NCI-H187 (cell line): ENCODE data around the gene TSGA10IP.

Experiments used
- DNase-seq, 2 experiments: peaks; one replicate each; lab custom pipeline; 2025; lab: John Stamatoyannopoulos, UW

TSGA10IP gene

DNA sequence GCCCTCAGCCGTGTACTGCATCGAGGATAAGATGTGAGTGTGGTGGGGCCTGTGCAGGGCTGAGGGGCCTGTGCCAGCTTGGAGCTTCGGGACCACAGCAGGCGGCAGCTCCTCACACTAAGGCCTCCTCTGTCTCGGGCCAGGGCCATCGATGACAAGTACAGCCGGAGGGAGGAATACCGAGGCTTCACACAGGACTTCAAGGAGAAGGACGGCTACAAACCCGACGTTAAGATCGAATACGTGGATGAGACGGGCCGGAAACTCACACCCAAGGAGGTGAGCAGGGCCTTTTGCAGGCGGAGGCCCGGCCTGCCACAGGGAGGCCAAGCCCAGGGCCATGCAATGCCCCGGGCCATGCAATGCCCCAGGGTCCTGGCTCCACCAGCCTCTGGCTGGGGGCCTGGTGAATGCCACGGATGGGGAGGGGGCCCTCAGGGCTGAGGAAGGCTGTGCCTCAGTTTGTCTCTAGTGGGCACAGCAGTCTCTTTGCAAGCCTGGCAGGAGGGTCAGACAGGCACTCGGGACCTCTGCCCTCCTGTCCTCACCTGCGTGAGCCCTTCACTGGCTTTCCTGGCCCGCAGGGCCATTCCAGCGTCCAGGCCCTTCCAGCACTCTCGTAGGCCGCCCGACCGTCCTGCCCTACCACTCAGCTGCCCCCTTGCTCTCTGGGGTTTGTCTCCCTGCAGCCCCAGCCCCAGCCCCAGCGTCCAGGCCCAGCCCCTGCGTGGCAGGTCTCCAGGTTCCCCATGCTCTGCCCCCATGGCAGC, 32.5 kb downstream of the TSGA10IP start:
- DNase-seq: no peak

DNA sequence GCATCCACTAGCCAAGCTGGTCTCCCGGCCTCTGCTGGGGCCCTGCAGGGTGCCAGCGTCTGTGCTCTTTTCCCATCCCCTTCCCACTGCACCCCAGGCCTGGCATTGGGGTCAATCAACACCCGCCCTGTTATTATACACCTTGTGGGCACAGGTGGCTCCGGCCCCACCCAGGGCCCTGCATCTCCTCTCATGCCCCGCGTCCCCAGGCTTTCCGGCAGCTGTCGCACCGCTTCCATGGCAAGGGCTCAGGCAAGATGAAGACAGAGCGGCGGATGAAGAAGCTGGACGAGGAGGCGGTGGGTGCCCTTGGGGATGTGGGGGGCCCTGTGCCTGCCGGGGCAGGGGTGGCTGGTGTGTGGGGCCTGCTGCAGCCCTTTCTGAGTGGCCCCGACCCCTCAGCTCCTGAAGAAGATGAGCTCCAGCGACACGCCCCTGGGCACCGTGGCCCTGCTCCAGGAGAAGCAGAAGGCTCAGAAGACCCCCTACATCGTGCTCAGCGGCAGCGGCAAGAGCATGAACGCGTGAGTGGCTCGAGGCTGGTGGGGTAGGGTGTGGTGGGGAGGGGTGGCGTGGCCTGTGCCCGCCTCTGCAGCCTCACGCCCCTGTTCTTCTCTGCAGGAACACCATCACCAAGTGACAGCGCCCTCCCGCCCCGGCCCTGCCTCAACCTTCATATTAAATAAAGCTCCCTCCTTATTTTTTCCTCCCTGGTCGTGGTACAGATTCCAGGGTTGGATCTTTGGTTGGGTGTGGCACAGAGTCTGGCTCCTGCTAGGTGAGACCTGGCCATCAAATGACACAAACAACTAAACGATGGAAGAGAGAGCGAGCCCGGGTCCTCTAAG, 33.3 kb downstream of the TSGA10IP start:
- no peak for DNase-seq

DNA sequence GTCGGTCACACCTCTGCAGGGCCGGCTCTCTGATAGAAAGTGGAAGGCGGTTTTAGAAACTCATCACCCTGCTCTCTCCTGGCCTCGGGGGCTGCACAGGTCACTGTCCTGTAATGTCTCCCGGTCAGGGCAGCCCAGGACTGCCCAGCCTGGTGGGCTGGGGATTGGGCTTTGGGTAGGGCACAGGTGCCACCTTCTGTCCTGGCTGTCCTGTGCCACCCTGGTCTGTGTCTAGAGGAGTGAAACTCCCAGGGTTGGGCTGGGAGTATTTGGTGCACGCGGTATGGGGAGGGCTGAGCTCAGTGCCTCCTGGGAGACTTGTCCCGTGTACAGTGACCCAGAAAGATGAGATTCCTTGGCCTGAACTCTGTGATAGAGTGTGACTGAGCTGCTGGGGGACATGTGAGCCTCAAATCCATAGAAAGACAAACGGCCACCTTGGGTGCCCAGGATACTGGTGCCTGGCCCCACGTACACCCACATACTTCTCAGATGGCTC, 34.0 kb downstream of the TSGA10IP start:
- no peak for DNase-seq

- no peak for DNase-seq
Observed at GRCh38 chr11:65981101-65981740, 35.9 kb downstream of the TSGA10IP start.

GRCh38 chr11:65981972-65982823, 36.9 kb downstream of the TSGA10IP start:
- no peak for DNase-seq

- no peak for DNase-seq
Observed at GRCh38 chr11:65982824-65983588, 37.7 kb downstream of the TSGA10IP start.

DNA sequence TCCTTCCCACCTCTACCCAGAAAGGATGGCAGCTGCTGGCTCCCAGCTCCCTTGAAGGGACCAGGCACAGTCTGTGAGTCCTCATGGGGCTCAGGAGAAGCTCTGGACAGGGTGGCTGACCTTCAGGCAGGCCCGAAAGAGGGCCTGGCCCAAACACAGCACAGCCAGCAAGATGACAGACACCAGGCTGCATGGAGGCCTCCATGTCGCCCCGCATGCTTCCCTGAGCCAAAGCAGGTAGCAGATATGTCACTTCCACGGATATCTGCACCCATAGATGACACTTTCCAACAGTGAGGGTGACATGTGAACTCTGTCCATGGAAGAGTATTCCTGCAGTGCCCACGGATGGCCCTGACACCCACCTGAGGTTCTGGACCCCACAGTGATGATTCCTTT, 38.3 kb downstream of the TSGA10IP start:
- DNase-seq: no peak

GRCh38 chr11:65987336-65987735, 42.1 kb downstream of the TSGA10IP start:
- DNase-seq: no peak

GRCh38 chr11:65988791-65989592, 43.7 kb downstream of the TSGA10IP start:
- DNase-seq: peak; percentile 73 to 79

DNA sequence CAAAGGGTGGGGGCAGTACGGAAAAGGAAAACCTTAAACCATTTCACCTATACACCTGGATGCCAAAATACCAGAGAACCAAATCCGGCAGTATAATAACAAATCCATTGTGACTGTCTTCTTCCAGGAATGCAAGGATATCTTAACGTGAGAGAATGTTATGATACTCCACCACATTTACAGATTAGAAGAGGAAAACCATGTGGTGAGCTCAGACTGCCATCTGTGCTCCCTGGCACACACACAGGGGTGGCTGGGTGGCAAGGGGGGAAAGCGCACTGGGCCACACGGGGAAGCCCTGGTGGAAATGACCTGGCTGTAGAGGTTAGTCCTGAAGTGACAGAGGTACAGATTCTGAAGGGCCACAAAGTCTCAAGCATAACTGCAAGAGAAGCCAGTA, 46.8 kb downstream of the TSGA10IP start:
- no peak for DNase-seq

DNA sequence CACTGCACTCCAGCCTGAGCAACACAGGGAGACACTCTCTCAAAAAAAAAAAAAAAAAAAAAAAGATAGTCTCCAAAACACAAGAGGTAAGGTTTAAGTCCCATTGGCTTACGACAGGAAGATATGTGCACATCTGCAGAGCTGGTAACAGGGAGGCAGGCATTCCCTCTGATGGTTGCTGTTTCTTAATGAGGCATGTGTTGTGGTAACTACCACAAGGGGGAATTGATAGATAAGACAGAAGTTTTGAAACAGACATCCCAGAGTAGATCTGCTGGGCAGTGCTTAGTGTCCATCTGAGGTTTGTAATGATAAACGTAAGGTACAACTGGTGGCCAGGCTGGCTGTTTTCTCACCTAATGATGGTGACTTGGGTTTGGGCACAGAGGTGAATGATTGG, 52.0 kb downstream of the TSGA10IP start:
- no peak for DNase-seq

GRCh38 chr11:66001942-66002647, 56.8 kb downstream of the TSGA10IP start, which contains the start of the genes BANF1 and EIF1AD:
Gene BANF1, plus strand, starts transcription at chr11:66002503. Its CDS starts 748 bp downstream, at chr11:66003251.
Gene EIF1AD, minus strand, starts transcription at chr11:66002157. Its CDS starts 1,768 bp downstream, at chr11:66000389.
- peak; percentile 83 to 92 for DNase-seq

GRCh38 chr11:66002648-66003225, 57.5 kb downstream of the TSGA10IP start:
- DNase-seq: peak in 1 of 2 experiments; percentile 51

DNA sequence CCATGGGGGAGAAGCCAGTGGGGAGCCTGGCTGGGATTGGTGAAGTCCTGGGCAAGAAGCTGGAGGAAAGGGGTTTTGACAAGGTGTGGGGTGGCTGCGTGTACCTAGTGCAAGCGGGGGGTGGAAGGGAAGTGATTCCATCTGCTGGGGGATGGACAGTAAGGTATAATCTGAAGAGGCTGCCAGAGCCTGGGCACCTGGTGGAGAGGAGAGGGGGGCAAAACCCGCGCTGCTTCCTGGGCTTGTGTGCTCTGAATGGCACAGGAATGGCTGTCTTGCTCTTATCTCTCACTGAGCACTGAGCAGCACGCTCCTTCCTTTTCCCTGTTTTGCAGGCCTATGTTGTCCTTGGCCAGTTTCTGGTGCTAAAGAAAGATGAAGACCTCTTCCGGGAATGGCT, 58.0 kb downstream of the TSGA10IP start:
- DNase-seq: no peak

GRCh38 chr11:66004186-66004585, 58.9 kb downstream of the TSGA10IP start:
- DNase-seq: no peak

GRCh38 chr11:66006134-66006890, 61.0 kb downstream of the TSGA10IP start:
- no peak for DNase-seq

DNA sequence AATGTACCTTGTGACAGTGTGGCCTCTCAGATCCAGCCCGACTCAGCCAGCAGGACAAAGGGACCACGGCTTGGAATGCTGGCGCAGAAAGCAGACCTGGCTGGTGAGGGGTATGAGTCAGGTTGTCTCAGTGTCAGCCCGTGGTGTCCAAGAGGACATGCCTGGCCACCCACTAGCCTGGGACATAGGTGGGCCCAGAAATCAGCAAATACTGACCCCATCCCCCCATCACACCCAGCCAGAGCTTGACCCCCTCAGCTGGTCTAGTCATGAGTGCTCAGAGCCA, 61.6 kb downstream of the TSGA10IP start:
- DNase-seq: no peak

DNA sequence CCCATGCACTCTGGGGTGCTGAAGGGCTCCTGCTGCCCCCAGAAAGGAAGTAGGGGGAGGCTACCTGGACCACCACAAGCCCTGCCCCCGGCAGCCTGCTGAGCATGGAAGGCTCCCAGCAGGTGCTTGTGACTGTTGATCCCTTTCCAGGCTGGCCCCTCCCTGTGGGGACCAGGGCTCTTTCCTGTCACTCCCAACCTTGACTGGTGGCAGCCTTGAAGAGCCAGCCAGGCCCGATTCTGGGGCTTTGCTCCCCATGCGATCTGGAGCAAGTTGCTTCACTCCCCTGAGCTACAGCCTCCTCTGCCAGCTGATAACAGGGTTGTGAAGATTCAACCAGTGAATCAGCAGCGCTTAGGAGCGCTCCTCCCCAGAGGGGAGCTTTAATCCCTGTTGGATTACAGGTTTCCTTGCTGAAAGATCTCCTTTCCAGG, 61.9 kb downstream of the TSGA10IP start:
- no peak for DNase-seq
